DOHH2 (cell line): ENCODE results near the gene PRKN.

Experiments
- CTCF ChIP-seq: fragments of 200-600 bp; sonication (generic); IDR thresholded peaks from one replicate; pipeline ENCODE4 v1.5.1; 2014; ENCODE audit warnings: antibody characterized with exemption, mild to moderate bottlenecking, low read depth, low read length; ENCODE audit not compliant: poor library complexity, severe bottlenecking
- EZH2phosphoT487 ChIP-seq: fragments of 200-600 bp; sonication (generic); IDR thresholded peaks from 2 replicates; pipeline ENCODE4 v1.6.1; 2017; ENCODE audit warnings: borderline replicate concordance, mild to moderate bottlenecking, antibody characterized with exemption, low read length, moderate library complexity, mixed read lengths

GRCh38 chr6:161459008-161459615 is 1268.5 kb downstream of the PRKN start:
- TF ChIP-seq CTCF, result no peak
- no peak for TF ChIP-seq EZH2phosphoT487
